Liver (tissue), 9 donors: ENCODE data around the gene AIG1. TPM values are rescaled to one million over a fixed set of nuclear protein-coding genes. Genes with fewer than 3 reads are reported as not detected.
"Not testable (repeated sequence)": the region's sequence is repeated elsewhere in the genome, so short reads cannot be mapped to it uniquely, and the experiment has no call there.

Experiments
- DNase-seq: peaks from one replicate; pipeline ENCODE4 v3.0.0-alpha.2; 2017; ENCODE audit warnings: low spot score
- H3K27ac ChIP-seq, 2 donors: one replicate each; pipeline ENCODE4 v1.7.0; 2013; ENCODE audit warnings: inconsistent platforms in 2 of 2, low read length in 2 of 2, control low read depth in 1 of 2, low read depth in 1 of 2, mild to moderate bottlenecking in 1 of 2
- H3K27me3 ChIP-seq, 4 donors: one replicate each; pipeline versions ENCODE4 v1.6.1 to v1.7.0; 2013; ENCODE audit warnings: low read length in 3 of 4, inconsistent platforms in 1 of 4, mild to moderate bottlenecking in 1 of 4, moderate library complexity in 1 of 4; ENCODE audit not compliant: control insufficient read depth in 4 of 4, insufficient read depth in 4 of 4
- H3K36me3 ChIP-seq, 4 donors: one replicate each; pipeline versions ENCODE4 v1.6.1 to v1.7.0; 2013; ENCODE audit warnings: low read length in 3 of 4, mild to moderate bottlenecking in 3 of 4, low read depth in 1 of 4, moderate library complexity in 1 of 4; ENCODE audit not compliant: control insufficient read depth in 4 of 4, insufficient read depth in 3 of 4
- H3K4me1 ChIP-seq, 4 donors: one replicate each; pipeline versions ENCODE4 v1.6.1 to v1.7.0; 2013; ENCODE audit warnings: low read length in 3 of 4, mild to moderate bottlenecking in 3 of 4, moderate library complexity in 1 of 4; ENCODE audit not compliant: control insufficient read depth in 4 of 4, insufficient read depth in 4 of 4
- H3K4me3 ChIP-seq, 3 donors: one replicate each; pipeline versions ENCODE4 v1.6.1 to v1.7.0; 2013; ENCODE audit warnings: low read length in 3 of 3, control low read depth in 1 of 3, low read depth in 1 of 3, mild to moderate bottlenecking in 1 of 3
- H3K9ac ChIP-seq, 2 donors: one replicate each; pipeline ENCODE4 v1.7.0; 2013; ENCODE audit warnings: low read length in 2 of 2, mild to moderate bottlenecking in 2 of 2, moderate library complexity in 2 of 2, control low read depth in 1 of 2, low read depth in 1 of 2
- H3K9me3 ChIP-seq, 4 donors: one replicate each; pipeline versions ENCODE4 v1.6.1 to v1.7.0; 2013; ENCODE audit warnings: low read length in 3 of 4; ENCODE audit not compliant: control insufficient read depth in 4 of 4
- FOXA1 ChIP-seq: IDR thresholded peaks from 2 replicates; pipeline ENCODE4 v1.6.1; 2016; ENCODE audit warnings: antibody characterized with exemption
- FOXA2 ChIP-seq: IDR thresholded peaks from 2 replicates; pipeline ENCODE4 v1.6.1; 2016; ENCODE audit warnings: antibody characterized with exemption
- GABPA ChIP-seq, 2 donors: IDR thresholded peaks in 1 of 2; conservative IDR thresholded peaks in 1 of 2; 2 replicates each; pipeline ENCODE4 v1.6.1; 2016; ENCODE audit warnings: antibody characterized with exemption in 2 of 2, mild to moderate bottlenecking in 1 of 2, moderate library complexity in 1 of 2
- HNF4A ChIP-seq, 2 donors: conservative IDR thresholded peaks; 2 replicates each; pipeline ENCODE4 v1.6.1; 2016; ENCODE audit warnings: antibody characterized with exemption in 2 of 2, mild to moderate bottlenecking in 2 of 2
- HNF4G ChIP-seq: IDR thresholded peaks from 2 replicates; pipeline ENCODE4 v1.6.1; 2016; ENCODE audit warnings: antibody characterized with exemption
- JUND ChIP-seq, 2 donors: IDR thresholded peaks; 2 replicates each; pipeline ENCODE4 v1.6.1; 2016; ENCODE audit warnings: antibody characterized with exemption in 2 of 2
- TAF1 ChIP-seq: conservative IDR thresholded peaks from 2 replicates; pipeline ENCODE4 v1.6.1; 2016; ENCODE audit warnings: antibody characterized with exemption, mild to moderate bottlenecking
- ZBTB33 ChIP-seq: IDR thresholded peaks from 2 replicates; pipeline ENCODE4 v1.6.1; 2016; ENCODE audit warnings: antibody characterized with exemption
- WGBS: extraction: QIAGEN DNeasy Blood & Tissue Kit; methylation state at CpG from one replicate; pipeline ENCODE4 v1.1.7; 2013; 5-methylcytosine and 5-hydroxymethylcytosine counted together
- polyA plus RNA-seq, 2 donors: library from polyadenylated mRNA; stranded (reverse) in 1 of 2; unstranded in 1 of 2; fragments of 200-250 nt in 1 of 2; fragments of >200 nt in 1 of 2; fragmentation: Nextera tagmentation in 1 of 2; extraction: Ambion mirVana in 1 of 2; gene quantifications; one replicate each; pipeline versions ENCODE4 v1.2.1 to v1.2.3, GENCODE V29; 2013 to 2015
- total RNA-seq, 2 donors: library from RNA; depleted of rRNA; stranded (reverse); fragments of >200 nt; gene quantifications; one replicate each; pipeline ENCODE4 v1.2.3, GENCODE V29; 2014
- TF ChIP-seq, protein P1 (sequence below): fragments of 150-350 bp; IDR thresholded peaks from 2 replicates; pipeline ENCODE4 v1.5.1; 2017; ENCODE audit warnings: improper control_type of control experiment, low read depth, low read length; ENCODE audit not compliant: missing input control
- TF ChIP-seq, protein P2 (sequence below): IDR thresholded peaks from 2 replicates; pipeline ENCODE4 v1.6.1; 2016; ENCODE audit warnings: antibody characterized with exemption
- TF ChIP-seq, protein P3 (sequence below): IDR thresholded peaks from 2 replicates; pipeline ENCODE4 v1.6.1; 2016; ENCODE audit warnings: antibody characterized with exemption, mild to moderate bottlenecking
- donor health status: healthy.
- donor health status: healthy.
- donor health status: healthy.
- donor health status: healthy.
- donor health status: healthy.

AIG1 gene
- total and polyA plus RNA-seq, 4 donors: 74.8 to 169 (median 121) TPM

- Histone ChIP-seq H3K27ac (no peak overlapping the region), H3K4me1 (no peaks in the 10 kb centered on the region), H3K27me3 (no peaks in the 10 kb centered on the region), H3K36me3 (peaks cover 2 to 36% (median 16%) of the 10 kb centered on the region in 4 donors), H3K9me3 (no peaks in the 10 kb centered on the region), H3K4me3 (no peak overlapping the region), H3K9ac (no peak overlapping the region)
- TF ChIP-seq HNF4G (no peak), GABPA (IDR thresholded peaks at IDR 0.05 in 1 of 2, conservative IDR thresholded peaks at IDR 0.05 in 1 of 2) (no peak), FOXA1 (no peak), TAF1 (no peak), FOXA2 (no peak), ZBTB33 (no peak), JUND (IDR thresholded peaks at IDR 0.05) (no peak), HNF4A (conservative IDR thresholded peaks at IDR 0.05) (no peak)
- TF ChIP-seq, protein P1, sequence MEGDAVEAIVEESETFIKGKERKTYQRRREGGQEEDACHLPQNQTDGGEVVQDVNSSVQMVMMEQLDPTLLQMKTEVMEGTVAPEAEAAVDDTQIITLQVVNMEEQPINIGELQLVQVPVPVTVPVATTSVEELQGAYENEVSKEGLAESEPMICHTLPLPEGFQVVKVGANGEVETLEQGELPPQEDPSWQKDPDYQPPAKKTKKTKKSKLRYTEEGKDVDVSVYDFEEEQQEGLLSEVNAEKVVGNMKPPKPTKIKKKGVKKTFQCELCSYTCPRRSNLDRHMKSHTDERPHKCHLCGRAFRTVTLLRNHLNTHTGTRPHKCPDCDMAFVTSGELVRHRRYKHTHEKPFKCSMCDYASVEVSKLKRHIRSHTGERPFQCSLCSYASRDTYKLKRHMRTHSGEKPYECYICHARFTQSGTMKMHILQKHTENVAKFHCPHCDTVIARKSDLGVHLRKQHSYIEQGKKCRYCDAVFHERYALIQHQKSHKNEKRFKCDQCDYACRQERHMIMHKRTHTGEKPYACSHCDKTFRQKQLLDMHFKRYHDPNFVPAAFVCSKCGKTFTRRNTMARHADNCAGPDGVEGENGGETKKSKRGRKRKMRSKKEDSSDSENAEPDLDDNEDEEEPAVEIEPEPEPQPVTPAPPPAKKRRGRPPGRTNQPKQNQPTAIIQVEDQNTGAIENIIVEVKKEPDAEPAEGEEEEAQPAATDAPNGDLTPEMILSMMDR: no peak
- TF ChIP-seq, protein P2, sequence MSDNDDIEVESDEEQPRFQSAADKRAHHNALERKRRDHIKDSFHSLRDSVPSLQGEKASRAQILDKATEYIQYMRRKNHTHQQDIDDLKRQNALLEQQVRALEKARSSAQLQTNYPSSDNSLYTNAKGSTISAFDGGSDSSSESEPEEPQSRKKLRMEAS: no peak
- TF ChIP-seq, protein P3, sequence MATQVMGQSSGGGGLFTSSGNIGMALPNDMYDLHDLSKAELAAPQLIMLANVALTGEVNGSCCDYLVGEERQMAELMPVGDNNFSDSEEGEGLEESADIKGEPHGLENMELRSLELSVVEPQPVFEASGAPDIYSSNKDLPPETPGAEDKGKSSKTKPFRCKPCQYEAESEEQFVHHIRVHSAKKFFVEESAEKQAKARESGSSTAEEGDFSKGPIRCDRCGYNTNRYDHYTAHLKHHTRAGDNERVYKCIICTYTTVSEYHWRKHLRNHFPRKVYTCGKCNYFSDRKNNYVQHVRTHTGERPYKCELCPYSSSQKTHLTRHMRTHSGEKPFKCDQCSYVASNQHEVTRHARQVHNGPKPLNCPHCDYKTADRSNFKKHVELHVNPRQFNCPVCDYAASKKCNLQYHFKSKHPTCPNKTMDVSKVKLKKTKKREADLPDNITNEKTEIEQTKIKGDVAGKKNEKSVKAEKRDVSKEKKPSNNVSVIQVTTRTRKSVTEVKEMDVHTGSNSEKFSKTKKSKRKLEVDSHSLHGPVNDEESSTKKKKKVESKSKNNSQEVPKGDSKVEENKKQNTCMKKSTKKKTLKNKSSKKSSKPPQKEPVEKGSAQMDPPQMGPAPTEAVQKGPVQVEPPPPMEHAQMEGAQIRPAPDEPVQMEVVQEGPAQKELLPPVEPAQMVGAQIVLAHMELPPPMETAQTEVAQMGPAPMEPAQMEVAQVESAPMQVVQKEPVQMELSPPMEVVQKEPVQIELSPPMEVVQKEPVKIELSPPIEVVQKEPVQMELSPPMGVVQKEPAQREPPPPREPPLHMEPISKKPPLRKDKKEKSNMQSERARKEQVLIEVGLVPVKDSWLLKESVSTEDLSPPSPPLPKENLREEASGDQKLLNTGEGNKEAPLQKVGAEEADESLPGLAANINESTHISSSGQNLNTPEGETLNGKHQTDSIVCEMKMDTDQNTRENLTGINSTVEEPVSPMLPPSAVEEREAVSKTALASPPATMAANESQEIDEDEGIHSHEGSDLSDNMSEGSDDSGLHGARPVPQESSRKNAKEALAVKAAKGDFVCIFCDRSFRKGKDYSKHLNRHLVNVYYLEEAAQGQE: no peak
- WGBS: 88% methylated on average over 2 of the region's 2 CpGs
- no peak for DNase-seq
These were observed 106.5 kb downstream of the AIG1 start for GRCh38 chr6:143167224-143167623.

DNA sequence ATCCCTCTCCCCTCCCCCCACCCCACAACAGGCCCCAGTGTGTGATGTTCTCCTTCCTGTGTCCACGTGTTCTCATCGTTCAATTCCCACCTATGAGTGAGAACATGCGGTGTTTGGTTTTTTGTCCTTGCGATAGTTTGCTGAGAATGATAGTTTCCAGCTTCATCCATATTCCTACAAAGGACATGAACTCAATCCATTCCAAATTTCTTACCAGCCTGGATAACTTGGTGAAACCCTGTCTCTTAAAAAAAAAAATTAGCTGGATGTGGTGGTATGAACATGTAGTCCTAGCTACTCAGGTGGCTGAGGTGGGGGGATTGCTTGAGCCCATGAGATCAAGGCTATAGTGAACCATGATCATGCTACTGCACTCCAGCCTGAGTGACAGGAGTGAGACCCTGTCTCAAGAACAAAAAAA, 107.7 kb downstream of the AIG1 start:
- H3K27ac ChIP-seq, H3K9ac ChIP-seq, H3K4me1 ChIP-seq, H3K4me3 ChIP-seq, DNase-seq, H3K27me3 ChIP-seq, H3K9me3 ChIP-seq: not testable (repeated sequence)
- 97% methylated on average over 4 of the region's 4 CpGs for WGBS
- H3K36me3 ChIP-seq: peaks cover 2 to 34% (median 18%) of the 10 kb centered on the region in 4 donors
